ENCODE measurements around the gene GRXCR2. TPM values are rescaled to one million over a fixed set of nuclear protein-coding genes. Genes with fewer than 3 reads are reported as not detected.
A peak's percentile ranks its signal among the peaks of the same experiment; 100 is the strongest.

The GRXCR2 gene
- total RNA-seq, 1 donor from 2014 or later = not detected

DNA sequence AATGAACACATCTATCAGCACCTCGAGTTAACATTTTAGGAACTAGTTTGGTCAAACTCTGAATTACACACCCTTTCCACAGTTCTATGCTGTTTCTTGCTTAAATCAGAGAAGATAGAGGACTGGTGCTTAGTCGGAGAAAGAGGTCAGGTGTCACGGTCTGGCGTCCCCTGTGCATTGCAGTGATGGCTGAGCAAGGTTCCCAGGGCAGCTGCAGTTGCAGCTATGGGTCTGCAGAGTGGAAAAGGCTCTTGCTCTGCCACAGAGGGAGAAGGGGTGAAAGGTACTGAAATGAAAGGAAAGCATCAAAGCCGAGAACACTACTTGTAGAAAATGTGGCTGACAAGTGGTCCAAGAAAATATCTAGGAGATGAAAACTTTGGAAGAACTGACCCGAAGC is 38.4 kb upstream of the GRXCR2 start:
- no peaks in the 10 kb centered on the region for H3F3A ChIP-seq (ENCODE audit: low read depth)
- H3K79me2 ChIP-seq (ENCODE audit: low read depth) = no peaks in the 10 kb centered on the region
- peaks cover 5% of the 10 kb centered on the region for H3K4me1 ChIP-seq
- H4K20me1 ChIP-seq (ENCODE audit: low read depth) = no peaks in the 10 kb centered on the region
- Mint-ChIP-seq H3K4me3 (no peak overlapping the region), H3K36me3 (no peaks in the 10 kb centered on the region), H3K4me1 (peaks cover 9% of the 10 kb centered on the region), H3K9me3 (no peaks in the 10 kb centered on the region), H3K27me3 (ENCODE audit: insufficient read depth, low read depth) (peaks cover 4% of the 10 kb centered on the region), H3K27ac (no peak overlapping the region)
- no peaks in the 10 kb centered on the region for H3K36me3 ChIP-seq
- H2AFZ ChIP-seq (replicated peaks) = no peak overlapping the region
- no peak overlapping the region for H3K4me3 ChIP-seq
- TF ChIP-seq EZH2phosphoT487 (IDR thresholded peaks at IDR 0.05) (no peak), EZH2 (IDR thresholded peaks at IDR 0.05) (no peak)
- TF ChIP-seq, protein P1, sequence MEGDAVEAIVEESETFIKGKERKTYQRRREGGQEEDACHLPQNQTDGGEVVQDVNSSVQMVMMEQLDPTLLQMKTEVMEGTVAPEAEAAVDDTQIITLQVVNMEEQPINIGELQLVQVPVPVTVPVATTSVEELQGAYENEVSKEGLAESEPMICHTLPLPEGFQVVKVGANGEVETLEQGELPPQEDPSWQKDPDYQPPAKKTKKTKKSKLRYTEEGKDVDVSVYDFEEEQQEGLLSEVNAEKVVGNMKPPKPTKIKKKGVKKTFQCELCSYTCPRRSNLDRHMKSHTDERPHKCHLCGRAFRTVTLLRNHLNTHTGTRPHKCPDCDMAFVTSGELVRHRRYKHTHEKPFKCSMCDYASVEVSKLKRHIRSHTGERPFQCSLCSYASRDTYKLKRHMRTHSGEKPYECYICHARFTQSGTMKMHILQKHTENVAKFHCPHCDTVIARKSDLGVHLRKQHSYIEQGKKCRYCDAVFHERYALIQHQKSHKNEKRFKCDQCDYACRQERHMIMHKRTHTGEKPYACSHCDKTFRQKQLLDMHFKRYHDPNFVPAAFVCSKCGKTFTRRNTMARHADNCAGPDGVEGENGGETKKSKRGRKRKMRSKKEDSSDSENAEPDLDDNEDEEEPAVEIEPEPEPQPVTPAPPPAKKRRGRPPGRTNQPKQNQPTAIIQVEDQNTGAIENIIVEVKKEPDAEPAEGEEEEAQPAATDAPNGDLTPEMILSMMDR (IDR thresholded peaks at IDR 0.05) = no peak
- H3K4me2 ChIP-seq = no peak overlapping the region
- H3K9ac ChIP-seq = no peak overlapping the region
- no peaks in the 10 kb centered on the region for H3K27me3 ChIP-seq
- no peak overlapping the region for H3K27ac ChIP-seq
- no peaks in the 10 kb centered on the region for H3K9me3 ChIP-seq (ENCODE audit: low read depth)
- DNase-seq (ENCODE audit: low spot score) = no peak

DNA sequence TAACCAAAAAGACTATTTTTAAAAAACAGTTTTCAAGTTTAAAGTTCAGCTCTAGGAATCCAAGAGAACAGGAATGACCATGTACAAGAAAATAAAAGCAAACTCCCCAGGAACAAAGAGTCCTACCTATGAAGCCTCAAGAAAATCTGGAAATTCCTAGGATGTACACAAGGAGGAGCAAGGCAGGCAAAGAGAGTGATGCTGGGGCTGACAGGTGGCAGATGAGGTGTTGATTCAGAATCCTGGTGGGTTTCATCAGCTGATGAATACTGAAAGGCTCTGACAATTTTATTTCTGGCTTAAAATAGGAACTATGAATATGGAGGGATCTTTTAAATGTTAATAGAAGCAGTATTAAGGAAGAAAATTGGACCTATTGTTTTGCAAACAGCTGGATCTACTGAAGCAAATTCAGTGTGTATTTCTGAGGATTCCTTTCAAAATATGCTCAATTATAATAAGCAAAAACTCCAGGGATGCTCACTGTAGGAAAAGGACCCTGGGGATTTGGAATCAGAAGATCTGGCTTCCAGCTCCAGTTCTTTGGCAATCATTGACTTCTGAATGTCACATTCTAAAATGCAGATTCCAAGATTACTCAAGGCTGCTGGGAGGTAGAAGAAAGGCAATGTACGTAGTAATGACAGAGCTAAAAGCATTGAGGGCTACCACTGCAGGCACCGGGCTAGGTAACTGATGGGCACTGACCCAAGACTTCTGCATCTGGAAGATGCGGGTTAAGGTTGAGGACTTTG is 35.6 kb upstream of the GRXCR2 start:
- Histone ChIP-seq H3K4me3 (no peak overlapping the region), H3K9ac (no peak overlapping the region), H3K4me2 (no peak overlapping the region), H4K20me1 (ENCODE audit: low read depth) (no peaks in the 10 kb centered on the region), H3K9me3 (ENCODE audit: low read depth) (no peaks in the 10 kb centered on the region), H3K27me3 (no peaks in the 10 kb centered on the region), H3K79me2 (ENCODE audit: low read depth) (no peaks in the 10 kb centered on the region), H3F3A (ENCODE audit: low read depth) (no peaks in the 10 kb centered on the region), H2AFZ (replicated peaks) (peak overlapping the region; percentile 34), H3K4me1 (no peaks in the 10 kb centered on the region), H3K27ac (no peak overlapping the region), H3K36me3 (no peaks in the 10 kb centered on the region)
- no peak overlapping the region for H3K27ac Mint-ChIP-seq
- no peak for TF ChIP-seq EZH2 (IDR thresholded peaks at IDR 0.05)
- TF ChIP-seq, protein P1 (IDR thresholded peaks at IDR 0.05) = peak; percentile 47
- TF ChIP-seq EZH2phosphoT487 (IDR thresholded peaks at IDR 0.05) = no peak
- H3K36me3 Mint-ChIP-seq = no peaks in the 10 kb centered on the region
- H3K9me3 Mint-ChIP-seq = no peaks in the 10 kb centered on the region
- H3K27me3 Mint-ChIP-seq (ENCODE audit: insufficient read depth, low read depth) = peaks cover 4% of the 10 kb centered on the region
- H3K4me3 Mint-ChIP-seq = no peak overlapping the region
- H3K4me1 Mint-ChIP-seq = no peaks in the 10 kb centered on the region
- peak; percentile 37 for DNase-seq (ENCODE audit: low spot score)

DNA sequence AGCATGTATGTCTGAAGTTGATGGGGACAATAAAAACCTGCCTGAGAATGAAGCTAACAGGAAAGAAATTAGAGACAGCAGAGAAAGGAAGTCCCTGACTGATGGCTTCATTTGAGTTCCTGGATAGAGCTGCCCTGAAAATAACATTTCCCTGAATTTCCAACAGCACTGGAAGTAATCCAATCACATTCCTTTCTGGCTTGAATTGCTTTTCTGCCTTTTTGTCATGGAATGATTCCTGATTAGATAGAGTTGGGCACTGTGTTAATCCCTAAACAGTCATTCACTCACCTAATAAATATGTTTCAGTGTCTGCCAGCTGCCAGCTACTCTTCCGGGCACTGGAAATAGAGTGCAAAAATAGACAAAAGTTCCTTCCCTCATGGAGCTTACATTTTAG is 33.6 kb upstream of the GRXCR2 start:
- H3K27me3 Mint-ChIP-seq (ENCODE audit: insufficient read depth, low read depth) = peaks cover 2% of the 10 kb centered on the region
- H3K9me3 Mint-ChIP-seq = no peaks in the 10 kb centered on the region
- Histone ChIP-seq H3K36me3 (no peaks in the 10 kb centered on the region), H3K9me3 (ENCODE audit: low read depth) (no peaks in the 10 kb centered on the region), H3K9ac (no peak overlapping the region), H3K4me1 (no peaks in the 10 kb centered on the region), H3K27me3 (no peaks in the 10 kb centered on the region), H4K20me1 (ENCODE audit: low read depth) (no peaks in the 10 kb centered on the region), H3K27ac (no peak overlapping the region), H3K4me3 (no peak overlapping the region), H3F3A (ENCODE audit: low read depth) (no peaks in the 10 kb centered on the region), H3K79me2 (ENCODE audit: low read depth) (no peaks in the 10 kb centered on the region), H2AFZ (replicated peaks) (no peak overlapping the region), H3K4me2 (no peak overlapping the region)
- H3K4me1 Mint-ChIP-seq = no peaks in the 10 kb centered on the region
- H3K27ac Mint-ChIP-seq = no peak overlapping the region
- TF ChIP-seq, protein P1 (IDR thresholded peaks at IDR 0.05) = no peak
- no peak for TF ChIP-seq EZH2phosphoT487 (IDR thresholded peaks at IDR 0.05)
- TF ChIP-seq EZH2 (IDR thresholded peaks at IDR 0.05) = no peak
- DNase-seq (ENCODE audit: low spot score) = no peak
- H3K4me3 Mint-ChIP-seq = no peak overlapping the region
- H3K36me3 Mint-ChIP-seq = no peaks in the 10 kb centered on the region
